ENCODE measurements around the gene EBNA1BP2. TPM values are rescaled to one million over a fixed set of nuclear protein-coding genes. Genes with fewer than 3 reads are reported as not detected.

EBNA1BP2 gene
- total RNA-seq, 2 donors from 2014 or later, result 27.5 to 35.3 TPM

GRCh38 chr1:43194509-43194908, 22.4 kb upstream of the EBNA1BP2 start:
- Histone ChIP-seq H3K36me3 (replicated peaks in 1 of 2; ENCODE audit: insufficient read depth in 1 of 2, low read depth in 2 of 2) (no peaks in the 10 kb centered on the region), H3K4me3 (no peak overlapping the region), H3K4me1 (no peaks in the 10 kb centered on the region), H3K27ac (no peak overlapping the region), H3K27me3 (no peaks in the 10 kb centered on the region), H3K9me3 (no peaks in the 10 kb centered on the region)
- no peak for TF ChIP-seq POLR2A (IDR thresholded peaks at IDR 0.05)
- TF ChIP-seq, protein P1, sequence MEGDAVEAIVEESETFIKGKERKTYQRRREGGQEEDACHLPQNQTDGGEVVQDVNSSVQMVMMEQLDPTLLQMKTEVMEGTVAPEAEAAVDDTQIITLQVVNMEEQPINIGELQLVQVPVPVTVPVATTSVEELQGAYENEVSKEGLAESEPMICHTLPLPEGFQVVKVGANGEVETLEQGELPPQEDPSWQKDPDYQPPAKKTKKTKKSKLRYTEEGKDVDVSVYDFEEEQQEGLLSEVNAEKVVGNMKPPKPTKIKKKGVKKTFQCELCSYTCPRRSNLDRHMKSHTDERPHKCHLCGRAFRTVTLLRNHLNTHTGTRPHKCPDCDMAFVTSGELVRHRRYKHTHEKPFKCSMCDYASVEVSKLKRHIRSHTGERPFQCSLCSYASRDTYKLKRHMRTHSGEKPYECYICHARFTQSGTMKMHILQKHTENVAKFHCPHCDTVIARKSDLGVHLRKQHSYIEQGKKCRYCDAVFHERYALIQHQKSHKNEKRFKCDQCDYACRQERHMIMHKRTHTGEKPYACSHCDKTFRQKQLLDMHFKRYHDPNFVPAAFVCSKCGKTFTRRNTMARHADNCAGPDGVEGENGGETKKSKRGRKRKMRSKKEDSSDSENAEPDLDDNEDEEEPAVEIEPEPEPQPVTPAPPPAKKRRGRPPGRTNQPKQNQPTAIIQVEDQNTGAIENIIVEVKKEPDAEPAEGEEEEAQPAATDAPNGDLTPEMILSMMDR (IDR thresholded peaks at IDR 0.05), result no peak
- intact Hi-C loops (cut with DNase I), result no loop called here
- DNase-seq, result no peak
- ATAC-seq, result no peak

DNA sequence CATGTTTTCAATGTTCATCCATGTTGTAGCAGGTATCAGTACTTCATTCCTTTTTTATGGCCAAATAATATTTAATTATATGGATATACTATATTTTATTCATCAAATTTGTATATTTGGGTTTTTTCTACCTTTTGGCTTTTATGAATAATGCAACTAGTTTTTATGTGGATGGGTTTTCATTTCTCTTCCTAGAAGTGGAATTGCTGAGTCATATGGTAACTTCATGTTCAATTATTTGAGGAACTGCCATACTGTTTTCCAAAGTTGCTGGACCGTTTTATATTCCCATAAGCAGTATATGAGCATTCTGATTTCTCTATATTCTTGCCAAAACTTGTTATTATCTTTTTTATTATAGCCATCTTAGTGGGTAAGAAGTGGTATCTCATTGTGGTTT, 16.0 kb upstream of the EBNA1BP2 start:
- Histone ChIP-seq H3K27me3 (no peaks in the 10 kb centered on the region), H3K27ac (no peak overlapping the region), H3K4me3 (no peak overlapping the region), H3K9me3 (no peaks in the 10 kb centered on the region), H3K36me3 (replicated peaks in 1 of 2; ENCODE audit: insufficient read depth in 1 of 2, low read depth in 2 of 2) (no peaks in the 10 kb centered on the region), H3K4me1 (no peaks in the 10 kb centered on the region)
- WGBS, 2 donors, result 91% methylated on average over 1 of the region's 1 CpG
- TF ChIP-seq, protein P1 (IDR thresholded peaks at IDR 0.05), result no peak
- no peak for TF ChIP-seq POLR2A (IDR thresholded peaks at IDR 0.05)
- intact Hi-C loops (cut with DNase I), result no loop called here
- DNase-seq (no peak), ATAC-seq (no peak)

DNA sequence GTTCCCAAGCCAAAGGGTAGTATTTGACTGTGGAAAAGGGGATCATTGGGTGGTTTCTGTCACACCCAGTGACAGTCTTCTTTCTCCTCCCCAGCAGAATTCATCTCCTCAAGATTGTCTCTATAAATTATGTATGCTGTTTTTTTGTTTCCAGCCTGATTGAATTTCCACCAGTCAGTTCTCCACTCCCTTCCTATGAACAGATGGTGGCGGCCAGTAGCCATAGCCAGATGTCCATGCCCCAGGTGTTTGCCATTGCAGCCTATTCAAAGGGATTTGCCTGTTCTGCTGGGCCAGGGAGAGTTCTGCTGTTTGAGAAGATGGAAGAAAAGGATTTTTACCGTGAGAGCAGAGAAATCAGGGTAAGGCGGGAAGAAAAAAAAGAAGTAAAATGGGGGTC, 12.9 kb upstream of the EBNA1BP2 start:
- no peak overlapping the region for H3K27ac ChIP-seq
- no peak for DNase-seq
- H3K36me3 ChIP-seq (replicated peaks in 1 of 2; ENCODE audit: insufficient read depth in 1 of 2, low read depth in 2 of 2), result no peaks in the 10 kb centered on the region
- WGBS, 2 donors, result 86 to 93% methylated on average over 3 of the region's 3 CpGs
- no peak overlapping the region for H3K4me3 ChIP-seq
- intact Hi-C loops (cut with DNase I), result no loop called here
- H3K4me1 ChIP-seq, result no peaks in the 10 kb centered on the region
- TF ChIP-seq POLR2A (IDR thresholded peaks at IDR 0.05), result no peak
- TF ChIP-seq, protein P1 (IDR thresholded peaks at IDR 0.05), result no peak
- no peaks in the 10 kb centered on the region for H3K9me3 ChIP-seq
- ATAC-seq, result no peak
- H3K27me3 ChIP-seq, result no peaks in the 10 kb centered on the region

- no peaks in the 10 kb centered on the region for H3K27me3 ChIP-seq
- no peaks in the 10 kb centered on the region for H3K4me1 ChIP-seq
- H3K9me3 ChIP-seq, result no peaks in the 10 kb centered on the region
- ATAC-seq (no peak), DNase-seq (no peak)
- intact Hi-C loops (cut with DNase I), result no loop called here
- TF ChIP-seq POLR2A (IDR thresholded peaks at IDR 0.05), result no peak
- TF ChIP-seq, protein P1 (IDR thresholded peaks at IDR 0.05), result no peak
- no peaks in the 10 kb centered on the region for H3K36me3 ChIP-seq (replicated peaks in 1 of 2; ENCODE audit: insufficient read depth in 1 of 2, low read depth in 2 of 2)
- no peak overlapping the region for H3K27ac ChIP-seq
- WGBS, 2 donors, result 94% methylated on average over 3 of the region's 3 CpGs
- H3K4me3 ChIP-seq, result no peak overlapping the region
Observed at GRCh38 chr1:43184388-43184787, 12.3 kb upstream of the EBNA1BP2 start.

DNA sequence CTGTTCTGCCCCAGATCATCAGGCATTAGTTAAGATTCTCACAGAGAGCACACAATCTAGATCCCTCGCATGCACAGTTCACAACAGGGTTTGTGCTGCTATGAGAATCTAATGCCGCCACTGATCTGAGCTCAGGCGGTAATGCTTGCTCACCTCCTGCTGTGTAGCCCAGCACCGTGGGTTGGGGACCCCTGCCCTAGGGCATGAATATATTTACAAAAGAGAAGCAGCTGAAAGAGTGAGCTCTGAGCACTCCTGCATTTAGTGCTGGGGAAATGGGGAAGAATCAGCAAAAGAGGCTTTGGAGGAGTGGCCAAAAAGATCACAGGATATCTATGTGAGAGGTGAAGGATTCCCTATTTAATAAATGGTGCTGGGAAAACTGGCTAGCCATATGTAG, 5.6 kb upstream of the EBNA1BP2 start:
- Histone ChIP-seq H3K27me3 (no peaks in the 10 kb centered on the region), H3K4me1 (no peaks in the 10 kb centered on the region), H3K27ac (no peak overlapping the region), H3K4me3 (no peak overlapping the region), H3K9me3 (no peaks in the 10 kb centered on the region), H3K36me3 (replicated peaks in 1 of 2; ENCODE audit: insufficient read depth in 1 of 2, low read depth in 2 of 2) (no peaks in the 10 kb centered on the region)
- intact Hi-C loops (cut with DNase I), result no loop called here
- WGBS, 2 donors, result 46 to 59% methylated on average over 4 of the region's 4 CpGs
- DNase-seq, result no peak
- TF ChIP-seq, protein P1 (IDR thresholded peaks at IDR 0.05), result no peak
- TF ChIP-seq POLR2A (IDR thresholded peaks at IDR 0.05), result no peak
- ATAC-seq, result no peak

Data from body of pancreas (tissue), 4 donors.